ENCODE results near the gene PRKAG3. TPM values are rescaled to one million over a fixed set of nuclear protein-coding genes. Genes with fewer than 3 reads are reported as not detected.

Gene PRKAG3
- total RNA-seq, 1 donor from 2014 or later = not detected

DNA sequence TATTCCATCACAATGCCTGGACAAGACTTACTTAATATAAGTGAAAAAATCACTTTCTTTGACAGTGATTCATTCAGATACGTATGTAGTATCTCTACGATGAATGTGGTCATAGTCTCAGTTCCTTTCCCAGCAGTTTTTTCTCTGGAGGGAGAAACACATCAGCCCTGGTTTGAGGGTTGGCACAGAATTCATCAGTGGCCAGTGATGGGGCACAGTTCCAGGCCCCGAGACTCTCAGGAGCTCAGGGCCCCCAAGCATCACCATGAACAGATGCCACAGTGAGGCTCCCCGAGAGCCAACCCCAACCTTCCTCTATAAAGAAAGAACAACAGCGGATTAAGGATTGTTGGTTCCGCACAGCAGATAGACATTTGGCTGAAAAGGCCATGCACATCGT, 12.5 kb downstream of the PRKAG3 start:
- Histone ChIP-seq H3K27me3 (ENCODE audit: control insufficient read depth, insufficient read depth, low read length) (no peaks in the 10 kb centered on the region), H3K4me3 (ENCODE audit: low read depth, low read length) (no peak overlapping the region), H3K36me3 (ENCODE audit: control insufficient read depth, insufficient read depth, low read length) (no peaks in the 10 kb centered on the region)
- no peak for DNase-seq (ENCODE audit: low read depth)
- TF ChIP-seq, protein P1, sequence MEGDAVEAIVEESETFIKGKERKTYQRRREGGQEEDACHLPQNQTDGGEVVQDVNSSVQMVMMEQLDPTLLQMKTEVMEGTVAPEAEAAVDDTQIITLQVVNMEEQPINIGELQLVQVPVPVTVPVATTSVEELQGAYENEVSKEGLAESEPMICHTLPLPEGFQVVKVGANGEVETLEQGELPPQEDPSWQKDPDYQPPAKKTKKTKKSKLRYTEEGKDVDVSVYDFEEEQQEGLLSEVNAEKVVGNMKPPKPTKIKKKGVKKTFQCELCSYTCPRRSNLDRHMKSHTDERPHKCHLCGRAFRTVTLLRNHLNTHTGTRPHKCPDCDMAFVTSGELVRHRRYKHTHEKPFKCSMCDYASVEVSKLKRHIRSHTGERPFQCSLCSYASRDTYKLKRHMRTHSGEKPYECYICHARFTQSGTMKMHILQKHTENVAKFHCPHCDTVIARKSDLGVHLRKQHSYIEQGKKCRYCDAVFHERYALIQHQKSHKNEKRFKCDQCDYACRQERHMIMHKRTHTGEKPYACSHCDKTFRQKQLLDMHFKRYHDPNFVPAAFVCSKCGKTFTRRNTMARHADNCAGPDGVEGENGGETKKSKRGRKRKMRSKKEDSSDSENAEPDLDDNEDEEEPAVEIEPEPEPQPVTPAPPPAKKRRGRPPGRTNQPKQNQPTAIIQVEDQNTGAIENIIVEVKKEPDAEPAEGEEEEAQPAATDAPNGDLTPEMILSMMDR (IDR thresholded peaks at IDR 0.05; ENCODE audit: insufficient read depth, low read length, poor library complexity, severe bottlenecking) = no peak

DNA sequence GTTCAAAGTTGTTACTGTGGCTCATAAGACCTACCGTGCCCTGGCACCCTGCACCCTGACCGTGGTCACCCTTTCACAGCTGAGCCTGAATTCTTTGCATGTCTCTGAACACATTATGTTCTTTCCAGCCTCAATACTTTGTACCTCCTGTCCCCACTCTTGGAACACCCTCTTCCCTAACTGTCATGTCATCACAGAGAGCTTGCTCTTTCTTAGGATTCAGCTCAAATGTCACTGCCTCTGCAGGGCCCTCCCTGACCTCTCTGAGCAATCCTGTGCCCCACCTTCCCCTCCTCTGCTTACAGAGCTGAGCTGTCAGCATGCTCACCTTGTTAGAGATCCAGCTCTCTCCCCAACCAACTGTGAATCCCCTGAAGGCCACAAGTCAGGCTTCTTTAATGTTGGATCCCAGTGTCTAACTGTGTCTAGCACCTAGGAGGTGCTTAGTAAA, 15.0 kb downstream of the PRKAG3 start:
- H3K27me3 ChIP-seq (ENCODE audit: control insufficient read depth, insufficient read depth, low read length) = no peaks in the 10 kb centered on the region
- TF ChIP-seq, protein P1 (IDR thresholded peaks at IDR 0.05; ENCODE audit: insufficient read depth, low read length, poor library complexity, severe bottlenecking) = no peak
- no peak for DNase-seq (ENCODE audit: low read depth)
- no peak overlapping the region for H3K4me3 ChIP-seq (ENCODE audit: low read depth, low read length)
- H3K36me3 ChIP-seq (ENCODE audit: control insufficient read depth, insufficient read depth, low read length) = no peaks in the 10 kb centered on the region

DNA sequence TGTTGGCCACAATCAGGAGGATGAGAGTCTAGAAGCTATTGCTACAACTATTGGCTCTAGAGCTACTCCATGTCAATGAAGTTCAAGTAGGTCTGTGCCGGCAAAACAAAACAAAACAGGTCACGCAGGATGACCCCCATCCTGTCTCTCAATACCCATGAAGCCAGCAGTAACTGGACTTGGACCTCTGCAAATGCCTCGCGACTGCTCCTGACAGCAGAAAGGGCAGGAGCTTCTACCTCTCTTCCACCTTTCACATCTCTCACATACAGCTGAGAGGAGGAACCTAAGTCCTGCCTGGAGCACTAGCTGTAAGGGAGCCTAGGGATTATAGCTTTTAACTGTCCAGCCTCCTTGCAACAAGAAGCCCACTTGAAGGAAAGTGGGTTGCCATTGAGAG, 16.0 kb downstream of the PRKAG3 start:
- no peaks in the 10 kb centered on the region for H3K36me3 ChIP-seq (ENCODE audit: control insufficient read depth, insufficient read depth, low read length)
- no peak for DNase-seq (ENCODE audit: low read depth)

DNA sequence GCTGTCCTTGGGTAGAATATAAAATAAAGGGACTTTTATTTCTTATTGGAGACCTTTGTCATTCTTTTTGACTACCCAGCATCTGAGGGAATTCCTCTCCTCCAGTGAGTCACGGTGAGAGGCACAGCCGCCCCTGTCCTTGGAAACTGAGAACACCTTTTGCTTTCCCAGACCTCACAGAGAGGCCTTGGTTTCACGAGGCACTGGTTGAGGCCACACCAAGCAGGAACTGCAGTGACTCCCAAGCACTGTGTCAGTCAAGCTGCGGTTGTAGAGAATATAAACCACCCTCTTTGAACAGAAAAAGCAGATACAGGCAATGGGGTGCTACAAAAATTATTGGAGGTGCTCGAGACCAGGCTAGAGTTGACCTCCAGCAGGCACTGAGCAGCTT, 16.4 kb downstream of the PRKAG3 start:
- Histone ChIP-seq H3K36me3 (ENCODE audit: control insufficient read depth, insufficient read depth, low read length) (no peaks in the 10 kb centered on the region), H3K27me3 (ENCODE audit: control insufficient read depth, insufficient read depth, low read length) (no peaks in the 10 kb centered on the region), H3K4me3 (ENCODE audit: low read depth, low read length) (no peak overlapping the region)
- DNase-seq (ENCODE audit: low read depth) = no peak
- TF ChIP-seq, protein P1 (IDR thresholded peaks at IDR 0.05; ENCODE audit: insufficient read depth, low read length, poor library complexity, severe bottlenecking) = no peak

More for the DNA sequence above, 16.0 kb downstream of the PRKAG3 start:
- H3K4me3 ChIP-seq (ENCODE audit: low read depth, low read length) = no peak overlapping the region
- no peaks in the 10 kb centered on the region for H3K27me3 ChIP-seq (ENCODE audit: control insufficient read depth, insufficient read depth, low read length)
- TF ChIP-seq, protein P1 (IDR thresholded peaks at IDR 0.05; ENCODE audit: insufficient read depth, low read length, poor library complexity, severe bottlenecking) = no peak

DNA sequence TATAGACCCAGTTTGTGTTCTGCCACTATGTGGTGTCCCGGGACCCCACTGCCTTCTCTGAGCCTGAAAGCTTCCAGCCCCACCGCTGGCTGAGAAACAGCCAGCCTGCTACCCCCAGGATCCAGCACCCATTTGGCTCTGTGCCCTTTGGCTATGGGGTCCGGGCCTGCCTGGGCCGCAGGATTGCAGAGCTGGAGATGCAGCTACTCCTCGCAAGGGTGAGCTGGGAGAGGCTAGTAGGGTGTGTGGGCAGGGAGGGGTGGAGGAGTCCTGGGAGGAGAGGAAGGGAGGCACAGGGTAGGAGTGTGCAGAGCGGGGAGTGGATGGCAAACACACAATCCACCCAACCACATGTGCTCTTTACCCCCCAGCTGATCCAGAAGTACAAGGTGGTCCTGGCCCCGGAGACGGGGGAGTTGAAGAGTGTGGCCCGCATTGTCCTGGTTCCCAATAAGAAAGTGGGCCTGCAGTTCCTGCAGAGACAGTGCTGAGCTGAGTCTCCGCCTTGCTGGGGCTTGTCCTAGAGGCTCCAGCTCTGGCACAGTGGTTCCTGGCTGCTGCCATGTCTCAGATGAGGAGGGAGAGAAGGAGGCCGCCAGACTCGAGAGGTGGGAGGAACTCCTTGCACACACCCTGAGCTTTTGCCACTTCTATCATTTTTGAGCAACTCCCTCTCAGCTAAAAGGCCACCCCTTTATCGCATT, 16.9 kb downstream of the PRKAG3 start:
- no peak overlapping the region for H3K4me3 ChIP-seq (ENCODE audit: low read depth, low read length)
- H3K36me3 ChIP-seq (ENCODE audit: control insufficient read depth, insufficient read depth, low read length) = no peaks in the 10 kb centered on the region
- no peaks in the 10 kb centered on the region for H3K27me3 ChIP-seq (ENCODE audit: control insufficient read depth, insufficient read depth, low read length)
- TF ChIP-seq, protein P1 (IDR thresholded peaks at IDR 0.05; ENCODE audit: insufficient read depth, low read length, poor library complexity, severe bottlenecking) = no peak
- no peak for DNase-seq (ENCODE audit: low read depth)

Measured in kidney epithelial cell (primary cell).